GM19438 (cell line): Measurements from ENCODE around the gene SYNJ2.

Source experiments
- ATAC-seq: cut with Tn5 transposase; IDR thresholded peaks from one replicate; pipeline ENCODE4 v1.9.1; 2021; ENCODE audit warnings: low read depth; ENCODE audit not compliant: unreplicated experiment

The SYNJ2 gene

DNA sequence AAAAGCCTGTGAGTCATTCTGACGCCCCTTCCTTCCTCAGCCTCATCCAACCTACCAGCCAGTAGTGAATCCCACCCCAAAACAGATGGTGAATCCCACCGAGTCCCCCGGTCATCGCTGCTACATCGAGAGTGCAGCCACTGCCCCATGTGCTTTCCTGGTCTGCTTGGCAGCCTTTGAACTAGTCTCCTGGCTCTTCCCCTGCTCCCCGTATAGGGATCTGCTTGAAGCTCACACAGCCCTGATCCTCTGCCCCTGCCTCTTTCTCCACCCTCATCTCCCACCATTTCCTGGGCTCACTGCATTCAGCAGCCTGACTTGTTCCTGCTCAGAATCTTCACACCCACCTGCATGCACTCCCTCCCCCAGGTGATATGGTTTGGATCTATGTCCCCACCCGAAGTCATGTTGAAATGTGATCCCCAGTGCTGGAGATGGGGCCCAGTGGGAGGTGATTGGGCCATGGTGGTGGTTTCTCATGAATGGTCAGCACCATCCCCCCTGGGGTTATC is 14.6 kb downstream of the SYNJ2 start:
- ATAC-seq = no peak

DNA sequence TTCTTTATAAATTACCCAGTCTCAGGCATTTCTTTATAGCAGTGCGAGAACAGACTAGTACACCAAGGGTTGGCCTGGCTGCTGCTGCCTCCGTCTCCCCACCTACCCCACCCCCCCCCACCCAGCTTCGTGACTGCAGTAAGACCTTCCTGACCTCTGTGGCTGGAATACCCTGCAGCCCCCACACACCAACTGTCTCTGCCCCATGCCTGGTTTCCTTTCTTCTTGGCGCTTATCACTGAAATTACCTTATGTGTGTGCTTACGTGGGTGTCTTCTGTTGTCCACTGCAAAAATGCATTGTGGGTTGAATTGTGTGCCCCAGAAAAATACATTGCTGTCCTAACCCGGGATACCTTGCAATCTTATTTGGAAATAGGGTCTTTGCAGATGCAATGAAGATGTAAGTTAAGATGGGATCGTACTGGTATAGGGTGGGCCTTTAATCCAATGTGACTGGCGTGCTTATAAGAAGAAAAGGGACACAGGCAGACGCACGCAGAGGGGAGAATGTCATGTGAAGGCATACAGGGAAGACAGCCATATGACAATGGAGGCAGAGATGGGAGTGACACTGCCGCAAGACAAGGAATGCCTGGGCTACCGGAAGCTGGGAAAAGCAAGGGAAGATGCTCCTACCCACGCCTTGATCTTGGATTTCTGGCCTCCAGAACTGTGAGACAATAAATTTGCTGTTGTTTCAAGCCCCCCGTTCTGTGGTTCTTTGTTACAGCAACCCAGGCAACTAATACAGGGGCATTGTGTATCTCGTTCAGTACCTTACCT is 15.4 kb downstream of the SYNJ2 start:
- no peak for ATAC-seq

DNA sequence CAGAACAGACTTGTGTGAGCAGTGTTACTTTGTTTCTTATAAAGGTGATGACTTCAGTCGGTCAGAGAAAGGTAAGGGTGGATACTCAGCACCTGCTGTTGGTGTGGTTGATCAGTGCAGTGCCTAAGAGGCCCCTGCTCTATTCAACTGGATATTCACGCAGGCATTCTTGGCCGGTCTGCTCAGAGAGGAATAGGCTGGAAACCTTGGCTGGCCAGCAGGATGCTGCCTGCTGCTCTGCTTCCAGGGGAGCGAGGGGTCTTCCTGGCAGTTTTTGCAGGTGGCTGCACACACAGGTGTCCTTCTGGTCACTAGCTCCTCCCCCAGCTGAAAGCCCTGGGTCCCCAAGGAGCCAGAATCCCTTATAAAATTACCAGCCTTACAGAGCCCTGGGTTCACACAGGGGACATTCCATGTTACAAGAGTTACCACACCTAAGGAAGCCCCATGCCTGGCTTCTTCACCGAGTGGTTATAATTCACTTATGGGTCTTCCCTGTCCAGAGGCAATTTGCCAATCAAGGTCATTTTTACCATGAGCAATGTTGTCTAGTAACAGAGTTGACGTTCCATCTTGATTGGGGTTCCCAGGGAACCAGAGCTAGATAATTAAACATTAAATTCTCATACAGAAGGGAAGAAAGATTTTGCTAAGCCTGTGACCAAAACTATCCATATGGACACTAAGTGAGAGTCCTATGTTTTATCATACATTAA is 16.4 kb downstream of the SYNJ2 start:
- ATAC-seq = no peak

DNA sequence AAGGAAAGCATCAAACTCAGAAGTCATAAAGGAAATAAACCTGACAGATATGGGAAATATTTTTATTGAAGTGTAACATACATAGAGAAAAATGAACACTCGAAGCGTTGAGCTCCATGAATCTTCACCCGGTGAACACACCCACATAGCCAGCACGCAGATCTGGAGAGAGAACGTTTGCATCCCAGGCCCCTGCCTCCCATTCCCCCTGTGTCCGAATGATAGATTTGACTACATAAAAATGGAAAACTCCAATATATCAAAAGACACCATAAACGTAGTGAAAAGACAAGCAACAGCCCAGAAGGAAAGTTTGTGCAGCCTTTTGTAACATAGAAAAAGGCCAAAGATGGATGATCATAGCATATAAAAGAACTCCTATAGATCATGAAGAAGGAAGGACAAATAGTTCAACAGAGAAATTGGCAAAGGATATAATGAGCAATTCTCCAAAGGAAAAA is 17.1 kb downstream of the SYNJ2 start:
- no peak for ATAC-seq

DNA sequence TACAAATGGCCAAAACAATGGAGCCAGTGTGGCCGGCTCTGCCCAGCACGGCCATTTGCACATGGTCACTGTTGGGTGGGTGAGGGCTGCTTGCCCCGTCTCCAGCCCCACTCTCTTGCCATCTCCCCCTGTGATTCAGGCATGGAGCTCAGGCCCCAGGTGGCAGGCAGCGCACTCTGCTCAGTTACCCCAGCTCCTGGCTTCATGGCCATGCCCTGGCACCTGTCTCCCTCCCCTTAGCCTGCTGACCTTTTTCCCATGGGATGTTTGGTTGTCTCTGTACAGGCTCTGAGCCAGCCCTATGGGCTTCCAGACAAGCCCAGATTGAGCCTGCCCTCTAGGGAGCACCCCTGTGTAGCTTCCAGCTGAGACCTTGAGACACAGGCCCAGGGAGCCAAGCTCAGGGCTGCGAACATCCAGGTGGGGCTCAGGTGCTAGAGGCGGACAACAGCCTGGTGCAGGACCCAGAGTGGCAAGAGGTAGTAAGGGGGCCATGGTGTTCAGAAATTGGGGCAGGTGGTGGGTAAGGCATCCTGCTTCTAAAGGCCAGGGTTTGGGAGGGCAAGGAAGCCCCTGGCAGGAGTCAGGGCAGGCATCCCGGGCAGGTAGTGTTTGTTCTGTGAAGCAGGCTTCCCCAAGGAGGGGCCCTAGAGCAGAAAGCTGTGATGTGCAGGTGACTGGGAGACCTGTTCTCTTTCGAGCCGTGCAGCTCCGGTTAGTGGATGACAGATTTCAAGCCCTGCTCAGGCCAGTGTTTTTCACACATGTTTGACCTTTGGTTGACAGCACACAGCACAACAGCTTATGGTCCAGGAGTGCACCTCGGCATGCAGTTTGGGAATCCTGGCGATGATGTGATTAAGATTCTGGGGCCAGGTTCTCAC is 17.7 kb downstream of the SYNJ2 start:
- no peak for ATAC-seq

DNA sequence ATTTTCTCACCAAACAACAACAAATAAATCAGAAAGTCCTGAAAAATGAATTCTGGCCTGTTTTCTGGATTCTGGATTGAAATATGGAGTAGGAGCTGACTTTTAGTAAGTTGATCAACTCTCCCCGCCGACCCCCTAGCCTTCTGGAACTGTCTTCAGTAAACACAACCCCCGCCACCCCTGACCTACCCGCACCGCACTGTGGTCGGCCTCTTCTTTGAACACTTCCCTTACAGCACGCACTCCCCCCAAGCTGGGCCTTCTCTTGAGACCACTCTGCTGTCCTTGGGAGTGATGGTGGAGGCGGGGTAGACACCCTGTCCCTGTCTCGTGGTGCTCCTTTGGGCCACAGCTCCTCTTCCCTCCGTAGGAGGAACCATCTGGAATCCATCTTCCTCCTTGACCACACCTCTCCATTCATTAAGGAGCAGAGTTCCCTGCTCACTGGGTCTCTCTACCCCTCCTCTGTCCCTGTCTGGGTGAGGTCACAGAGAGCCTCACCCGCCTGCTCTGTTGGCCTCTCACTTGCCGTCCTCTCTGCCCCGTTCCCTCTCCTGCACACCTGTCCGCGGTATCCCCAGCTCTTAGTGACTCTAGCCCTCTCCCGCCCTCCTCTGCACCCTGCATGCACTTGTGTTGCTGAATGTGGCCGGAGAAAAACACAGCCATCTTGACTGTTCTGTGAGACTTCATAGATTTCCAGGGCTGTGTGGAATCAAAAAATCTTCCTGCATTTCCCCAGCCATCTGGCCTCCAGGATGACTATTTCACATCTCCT is 19.1 kb downstream of the SYNJ2 start:
- ATAC-seq = no peak

DNA sequence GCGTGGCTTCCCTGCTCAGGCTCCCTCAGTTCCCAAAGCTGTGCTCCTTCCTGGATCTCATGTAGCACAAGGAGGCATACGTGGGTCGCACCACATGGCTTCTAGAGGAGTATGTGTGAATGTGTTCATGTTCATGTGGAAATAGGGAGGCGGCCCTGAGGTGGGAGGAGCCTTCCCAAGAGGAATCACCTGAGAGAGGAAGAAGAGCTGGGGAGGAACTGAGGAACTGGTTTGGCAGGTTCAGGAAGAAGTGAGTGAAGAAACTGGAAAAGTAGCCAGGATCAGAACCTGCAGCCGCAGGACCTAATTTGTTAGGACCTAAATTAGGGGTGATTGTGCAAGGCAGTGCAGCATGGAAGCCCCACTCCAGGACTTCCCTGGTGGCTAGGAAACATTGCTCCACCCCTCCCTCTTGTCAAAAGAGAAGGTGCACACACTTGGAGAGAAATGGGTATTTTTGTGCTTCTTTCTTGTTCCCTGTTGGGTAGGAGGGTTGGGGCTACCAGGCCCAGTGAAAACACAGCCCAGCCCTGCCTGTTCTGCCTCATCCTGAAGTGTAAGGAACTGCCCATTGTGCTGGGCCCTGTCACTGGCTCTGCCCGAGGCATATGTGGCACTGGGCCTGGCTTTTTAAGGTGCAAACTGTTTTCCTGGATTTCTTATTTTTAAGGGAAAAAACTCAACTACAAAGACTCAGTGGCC is 20.7 kb downstream of the SYNJ2 start:
- no peak for ATAC-seq

DNA sequence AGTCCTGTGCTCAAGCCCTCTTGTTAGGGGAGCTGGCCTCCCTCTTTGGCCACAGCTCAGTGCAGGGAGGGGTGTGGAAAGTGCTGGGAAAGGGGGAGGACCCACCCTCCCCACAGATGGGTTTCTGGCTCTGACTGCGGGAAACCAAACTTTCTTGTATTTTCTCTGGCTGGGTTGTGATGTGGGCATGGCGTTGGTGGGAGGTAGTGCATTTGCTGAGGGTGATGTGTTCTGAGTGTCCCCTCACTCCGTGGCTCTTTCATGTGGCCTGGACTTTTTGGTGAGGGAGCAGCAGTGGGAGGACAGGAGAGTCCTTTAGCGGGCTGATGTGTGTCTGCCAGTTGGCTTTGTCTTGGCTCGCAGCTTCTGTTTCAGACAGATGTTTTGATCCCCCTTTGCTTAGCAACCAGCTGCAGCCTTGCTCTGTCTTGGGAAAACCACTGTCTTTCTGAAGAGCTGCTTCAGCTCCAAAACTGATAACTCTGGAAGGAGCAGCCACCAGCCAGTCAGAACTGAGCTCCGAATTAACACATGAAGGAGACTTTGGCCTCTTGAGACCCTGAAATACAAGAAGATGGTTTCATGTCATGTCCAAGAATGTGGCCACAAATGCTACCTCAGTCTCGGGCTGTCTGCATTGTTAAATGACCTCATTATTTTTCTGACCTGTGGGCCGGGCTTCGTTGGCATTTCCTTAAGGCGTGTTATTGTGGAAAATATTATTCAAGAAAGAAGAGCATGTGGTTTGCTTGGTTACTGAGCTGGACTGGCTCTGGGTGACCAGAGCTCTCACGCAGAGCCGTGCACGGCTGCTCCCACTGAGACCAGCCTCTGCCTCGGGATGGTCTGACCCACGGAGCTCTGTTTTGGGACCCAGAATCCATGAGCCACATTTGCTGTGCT is 21.5 kb downstream of the SYNJ2 start:
- no peak for ATAC-seq

DNA sequence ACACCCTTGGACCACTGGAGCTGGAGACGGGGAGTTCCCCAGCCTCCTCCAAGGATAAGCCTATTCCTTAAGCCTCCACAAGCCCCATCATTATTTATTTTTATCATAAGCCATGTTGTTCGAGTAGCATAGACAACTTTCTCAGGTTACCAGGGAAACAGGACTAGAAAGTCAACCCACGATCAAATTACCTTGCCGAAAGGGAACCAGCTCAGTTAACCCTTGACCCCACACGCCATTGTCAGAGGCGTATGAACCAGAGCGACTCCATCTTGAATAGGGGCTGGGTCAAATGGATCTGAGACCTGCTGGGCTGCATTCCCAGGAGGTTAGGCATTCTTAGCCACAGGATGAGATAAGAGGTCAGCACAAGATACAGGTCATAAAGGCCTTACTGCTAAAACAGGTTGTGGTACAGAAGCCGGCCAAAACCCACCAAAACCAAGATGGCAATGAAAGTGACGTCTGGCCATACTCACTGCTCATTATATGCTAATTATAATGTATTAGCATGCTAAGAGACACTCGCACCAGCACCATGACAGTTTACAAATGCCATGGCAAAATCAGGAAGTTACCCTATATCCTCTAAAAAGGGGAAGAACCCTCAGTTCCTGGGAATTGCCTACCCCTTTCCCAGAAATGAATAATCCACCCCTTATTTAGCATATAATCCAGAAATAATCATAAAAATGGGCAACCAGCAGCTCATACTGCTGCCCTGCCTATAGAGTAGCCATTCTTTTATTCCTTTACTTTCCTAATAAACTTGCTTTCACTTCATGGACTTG is 22.4 kb downstream of the SYNJ2 start:
- no peak for ATAC-seq

DNA sequence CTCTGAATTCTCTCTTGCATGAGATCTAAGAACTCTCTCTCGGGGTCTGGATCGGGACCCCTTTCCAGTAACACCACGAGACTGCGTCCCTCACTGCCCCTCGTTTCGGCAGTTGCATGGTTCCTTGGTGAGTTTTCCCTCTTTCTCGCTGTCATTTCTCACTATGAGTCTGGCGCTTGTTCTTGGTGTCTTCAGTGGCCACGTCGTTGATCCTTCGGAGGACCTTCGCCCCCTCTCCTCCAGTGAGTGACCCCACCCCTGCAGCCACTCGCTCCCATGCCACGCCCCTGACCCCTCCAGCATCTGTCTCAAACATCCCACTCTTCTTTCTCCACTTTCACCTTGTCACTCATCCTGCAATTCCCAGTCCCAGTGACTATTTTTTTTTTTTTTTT is 23.0 kb downstream of the SYNJ2 start:
- ATAC-seq = no peak

DNA sequence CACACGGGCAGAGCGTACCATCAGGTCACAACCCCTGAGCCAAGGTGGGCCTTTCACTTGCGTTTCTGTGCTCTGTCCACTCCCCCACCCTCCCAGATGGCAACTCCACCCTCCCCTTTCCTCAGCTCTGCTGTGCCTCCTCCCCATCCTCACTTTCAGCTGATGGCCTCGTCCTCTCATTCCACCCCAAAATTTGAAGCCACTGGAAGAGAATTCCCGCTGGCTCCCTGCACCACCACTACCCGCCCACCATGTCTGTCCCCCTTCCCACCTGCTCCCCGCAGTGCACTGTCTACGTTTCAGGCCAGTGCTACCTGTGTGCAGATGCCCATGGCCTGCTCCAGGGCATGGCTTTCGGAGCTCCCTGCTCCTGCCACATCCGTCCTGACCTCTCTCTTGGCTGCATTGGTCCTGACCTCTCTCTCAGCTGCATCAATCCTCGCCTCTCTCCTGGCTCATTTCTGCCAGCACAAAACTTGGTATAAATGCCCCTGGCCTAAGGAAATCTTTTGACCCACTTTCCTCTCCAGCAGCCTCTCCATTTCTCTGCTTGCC is 24.0 kb downstream of the SYNJ2 start:
- ATAC-seq = no peak

DNA sequence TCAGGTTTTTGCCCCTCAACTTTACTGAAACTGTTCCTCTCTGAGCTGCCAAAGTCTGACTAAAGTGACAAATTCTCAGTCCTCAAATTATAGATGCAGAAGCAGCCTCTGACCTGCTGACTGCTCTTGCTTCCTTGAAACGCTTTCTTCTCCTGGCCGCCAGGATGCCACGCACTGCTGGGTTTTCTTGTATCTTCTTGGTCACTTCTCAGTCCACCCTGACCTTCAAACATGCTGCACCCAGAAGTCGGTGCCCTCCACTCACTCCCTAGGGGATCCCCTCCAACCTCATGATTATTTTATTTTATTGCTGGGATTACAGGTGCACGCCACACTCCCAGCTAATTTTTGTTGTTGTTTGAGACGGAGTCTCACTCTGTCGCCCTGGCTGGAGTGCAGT is 24.7 kb downstream of the SYNJ2 start:
- ATAC-seq = no peak

DNA sequence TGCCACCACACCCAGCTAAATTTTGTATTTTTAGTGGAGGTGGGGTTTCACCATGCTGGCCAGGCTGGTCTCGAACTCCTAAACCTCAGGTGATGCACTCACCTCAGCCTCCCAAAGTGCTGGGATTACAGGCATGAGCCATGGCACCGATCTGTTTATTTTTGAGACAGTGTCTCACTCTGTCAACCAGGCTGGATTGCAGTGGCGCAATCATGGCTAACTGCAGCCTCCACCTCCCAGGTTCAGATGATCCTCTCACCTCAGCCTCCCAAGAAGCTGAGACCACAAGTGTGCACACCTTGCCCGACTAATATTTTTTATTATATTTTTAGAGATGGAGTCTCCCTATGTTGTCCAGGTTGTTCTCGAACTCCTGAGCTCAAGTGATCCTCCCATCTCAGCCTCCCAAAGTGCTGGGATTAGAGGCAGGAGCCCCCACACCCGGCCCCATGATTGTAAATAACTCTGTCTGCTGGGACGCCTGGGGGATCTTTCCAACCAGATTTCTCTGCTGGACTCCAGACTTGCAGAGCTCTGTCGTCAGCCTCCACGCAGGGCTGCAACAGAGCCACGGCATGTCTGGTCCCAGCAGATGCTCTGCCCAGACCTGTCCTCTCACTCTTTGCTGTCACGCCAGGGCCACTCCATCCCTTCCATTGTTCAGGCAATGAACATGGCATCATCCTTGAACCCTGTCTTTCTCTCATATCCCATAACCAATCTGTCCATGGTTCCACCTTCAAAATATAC is 25.3 kb downstream of the SYNJ2 start:
- no peak for ATAC-seq

DNA sequence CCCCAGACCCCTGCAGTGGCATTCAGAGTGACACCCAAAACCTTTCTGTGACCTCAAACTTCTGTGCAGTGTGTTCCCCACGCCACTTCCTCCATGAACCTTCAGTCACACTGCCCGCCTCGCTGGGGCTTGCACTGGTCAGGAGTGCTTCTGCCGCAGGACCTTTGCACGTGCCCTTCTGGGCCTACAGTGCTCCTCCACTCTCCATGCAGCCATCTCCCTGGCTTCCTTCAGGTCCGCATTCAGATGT is 27.1 kb downstream of the SYNJ2 start:
- no peak for ATAC-seq

DNA sequence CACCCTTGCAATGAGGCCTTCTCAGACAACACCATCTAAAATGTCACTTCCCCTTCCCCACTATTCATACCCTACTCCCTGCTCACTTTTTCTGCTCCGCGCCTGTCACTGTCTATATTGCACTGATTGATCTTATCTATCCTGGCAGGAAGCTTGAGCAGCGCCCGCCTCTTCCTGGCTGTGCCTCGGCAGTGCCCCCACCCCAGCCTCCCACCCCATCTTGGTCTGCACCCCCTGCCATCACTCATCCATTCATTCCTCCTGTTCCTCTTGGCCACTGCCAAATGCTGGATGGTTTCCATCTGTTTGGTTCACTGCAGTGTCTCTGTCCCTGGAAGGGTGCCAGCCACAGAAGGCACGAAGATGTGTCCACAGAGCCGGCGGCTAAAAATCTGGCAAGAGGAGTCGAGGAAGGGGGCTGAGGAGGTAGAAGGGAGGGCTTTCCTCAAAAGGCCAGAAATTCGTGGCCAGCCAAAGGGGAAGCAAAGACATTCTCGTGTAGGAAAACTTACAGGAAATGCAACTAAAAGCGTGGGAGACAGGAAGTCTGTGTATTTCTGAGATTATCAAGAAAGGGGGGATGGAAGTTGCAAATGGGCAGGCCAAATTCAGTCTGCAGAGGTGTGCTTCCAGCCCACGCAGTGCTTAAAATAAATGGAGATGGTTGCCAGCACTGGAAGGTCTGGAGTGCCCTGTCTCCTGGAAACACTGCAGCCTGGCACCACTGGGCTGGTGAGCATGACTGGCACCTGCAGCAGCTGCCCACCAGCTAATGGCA is 27.6 kb downstream of the SYNJ2 start:
- no peak for ATAC-seq

DNA sequence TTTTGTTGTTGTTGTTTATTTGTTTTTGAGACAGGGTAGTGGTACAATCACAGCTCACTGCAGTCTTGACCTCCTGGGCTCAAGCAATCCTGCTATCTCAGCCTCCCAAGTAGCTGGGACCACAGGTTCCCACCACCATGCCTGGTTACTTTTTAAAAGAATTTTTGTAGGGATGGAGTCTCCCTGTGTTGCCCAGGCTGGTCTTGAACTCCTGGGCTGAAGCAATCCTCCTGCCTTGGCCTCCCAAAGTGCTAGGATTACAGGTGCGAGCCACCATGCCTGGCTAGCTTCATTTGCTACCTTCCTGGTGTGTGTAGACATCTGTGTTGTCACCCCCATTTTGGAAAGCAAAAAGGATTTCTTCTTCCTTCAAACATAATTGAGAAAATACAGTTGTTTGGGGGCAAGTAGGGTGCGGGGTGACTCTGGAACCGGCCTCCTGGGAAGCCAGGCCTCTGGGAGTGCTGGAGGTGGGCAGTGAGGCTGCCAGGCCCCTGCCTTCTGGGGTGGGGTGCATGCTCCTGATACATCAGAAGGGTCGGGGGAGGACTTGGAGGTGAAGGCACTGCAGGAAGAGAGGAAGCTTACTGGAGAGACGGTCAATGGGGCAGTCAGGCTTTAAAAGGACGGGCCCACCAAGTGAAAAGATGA is 28.4 kb downstream of the SYNJ2 start:
- ATAC-seq = no peak
